Neural cell (in vitro differentiated cells): ENCODE measurements around the gene GAREM2. TPM values are rescaled to one million over a fixed set of nuclear protein-coding genes. Genes with fewer than 3 reads are reported as not detected.

ENCODE experiments used
- H2AFZ ChIP-seq: fragments of 200-600, 300-800 bp; sonication (generic), shearing (Covaris generic); 2 replicates; pipeline ENCODE4 v1.6.0; 2014; ENCODE audit warnings: low read depth, mild to moderate bottlenecking, antibody characterized with exemption, low read length, moderate library complexity
- H3F3A ChIP-seq: fragments of 200-600 bp; shearing (Covaris generic); 2 replicates; pipeline ENCODE4 v1.6.1; 2016; ENCODE audit warnings: mild to moderate bottlenecking, moderate library complexity, mixed read lengths, antibody characterized with exemption, low read length; ENCODE audit not compliant: insufficient read depth, poor library complexity, severe bottlenecking
- H3K27ac ChIP-seq: fragments of 200-600, 300-800 bp; sonication (generic), shearing (Covaris generic); 2 replicates; pipeline ENCODE4 v1.5.1; 2014; ENCODE audit warnings: mild to moderate bottlenecking, low read length, moderate library complexity
- H3K27me3 ChIP-seq: fragments of 300-800, 200-600 bp; sonication (generic), shearing (Covaris generic); 2 replicates; pipeline ENCODE4 v1.6.0; 2014; ENCODE audit warnings: mild to moderate bottlenecking, low read depth, low read length, moderate library complexity; ENCODE audit not compliant: insufficient read depth
- H3K36me3 ChIP-seq: fragments of 300-800, 200-600 bp; sonication (generic), shearing (Covaris generic); 2 replicates; pipeline ENCODE4 v1.5.1; 2014; ENCODE audit warnings: mild to moderate bottlenecking, antibody characterized with exemption, low read length, moderate library complexity; ENCODE audit not compliant: insufficient read depth
- H3K4me2 ChIP-seq: fragments of 300-800, 200-600 bp; sonication (generic), shearing (Covaris generic); 2 replicates; pipeline ENCODE4 v1.6.0; 2014; ENCODE audit warnings: mild to moderate bottlenecking, low read length
- H3K4me3 ChIP-seq: fragments of 300-800, 200-600 bp; sonication (generic), shearing (Covaris generic); 2 replicates; pipeline ENCODE4 v1.5.1; 2014; ENCODE audit warnings: mild to moderate bottlenecking, low read length, moderate library complexity
- H3K79me2 ChIP-seq: fragments of 200-600 bp; shearing (Covaris generic); replicated peaks from 2 replicates; pipeline ENCODE4 v1.6.0; 2014; ENCODE audit warnings: mild to moderate bottlenecking, low read length, moderate library complexity; ENCODE audit not compliant: insufficient read depth
- H3K9ac ChIP-seq: fragments of 300-800, 200-600 bp; sonication (generic), shearing (Covaris generic); 2 replicates; pipeline ENCODE4 v1.6.1; 2016; ENCODE audit warnings: mild to moderate bottlenecking, low read length, mixed read lengths
- H3K9me2 ChIP-seq: fragments of 200-600 bp; shearing (Covaris generic); 2 replicates; pipeline ENCODE4 v1.6.1; 2016; ENCODE audit warnings: mild to moderate bottlenecking, low read length, mixed read lengths; ENCODE audit not compliant: insufficient read depth
- H3K9me3 ChIP-seq: fragments of 200-600, 300-800 bp; sonication (generic), shearing (Covaris generic); 2 replicates; pipeline ENCODE4 v1.6.1; 2016; ENCODE audit warnings: mild to moderate bottlenecking, mixed run types, low read length, moderate library complexity, mixed read lengths
- H4K20me1 ChIP-seq: fragments of 200-600 bp; shearing (Covaris generic); 2 replicates; pipeline ENCODE4 v1.6.1; 2016; ENCODE audit warnings: mild to moderate bottlenecking, mixed run types; ENCODE audit not compliant: insufficient read depth
- EP300 ChIP-seq: fragments of 450-650 bp; conservative IDR thresholded peaks from 2 replicates; pipeline ENCODE4 v1.6.1; 2014; ENCODE audit warnings: antibody characterized with exemption, mild to moderate bottlenecking, moderate library complexity; ENCODE audit not compliant: poor library complexity, severe bottlenecking
- EZH2 ChIP-seq: fragments of 200-600, 300-800 bp; shearing (Covaris generic), sonication (generic); IDR thresholded peaks from 2 replicates; pipeline ENCODE4 v1.6.1; 2014; ENCODE audit warnings: antibody characterized with exemption, low read length, borderline replicate concordance, mild to moderate bottlenecking; ENCODE audit not compliant: insufficient read depth, poor library complexity, severe bottlenecking
- MXI1 ChIP-seq: fragments of 450-650 bp; conservative IDR thresholded peaks from 2 replicates; pipeline ENCODE4 v1.6.1; 2014; ENCODE audit warnings: antibody characterized with exemption, mild to moderate bottlenecking; ENCODE audit not compliant: poor library complexity, severe bottlenecking
- POLR2AphosphoS5 ChIP-seq: IDR thresholded peaks from 2 replicates; pipeline ENCODE4 v1.6.1; 2012
- RAD21 ChIP-seq: fragments of 450-650 bp; conservative IDR thresholded peaks from 2 replicates; pipeline ENCODE4 v1.6.1; 2014; ENCODE audit warnings: antibody characterized with exemption, mild to moderate bottlenecking, moderate library complexity
- SMC3 ChIP-seq: fragments of 450-650 bp; conservative IDR thresholded peaks from 2 replicates; pipeline ENCODE4 v1.6.1; 2014; ENCODE audit warnings: antibody characterized with exemption, mild to moderate bottlenecking, moderate library complexity; ENCODE audit not compliant: poor library complexity
- TAF1 ChIP-seq: IDR thresholded peaks from 2 replicates; pipeline ENCODE4 v1.6.1; 2012; ENCODE audit warnings: low read depth
- polyA plus RNA-seq: library from polyadenylated mRNA; depleted of rRNA; stranded (reverse); fragments of >200 nt; gene quantifications from 2 replicates; pipeline ENCODE4 v1.2.3, GENCODE V29; 2014
- TF ChIP-seq, protein P1 (sequence below): fragments of 450-650 bp; IDR thresholded peaks from 2 replicates; pipeline ENCODE4 v1.5.1; 2014; ENCODE audit warnings: antibody characterized with exemption, mild to moderate bottlenecking, moderate library complexity; ENCODE audit not compliant: poor library complexity, severe bottlenecking
- TF ChIP-seq, protein P2 (sequence below): IDR thresholded peaks from 2 replicates; pipeline ENCODE4 v1.6.1; 2012; ENCODE audit warnings: borderline replicate concordance

The GAREM2 gene
- polyA plus RNA-seq, 1 donor from 2014 or later = 3.2 TPM

DNA sequence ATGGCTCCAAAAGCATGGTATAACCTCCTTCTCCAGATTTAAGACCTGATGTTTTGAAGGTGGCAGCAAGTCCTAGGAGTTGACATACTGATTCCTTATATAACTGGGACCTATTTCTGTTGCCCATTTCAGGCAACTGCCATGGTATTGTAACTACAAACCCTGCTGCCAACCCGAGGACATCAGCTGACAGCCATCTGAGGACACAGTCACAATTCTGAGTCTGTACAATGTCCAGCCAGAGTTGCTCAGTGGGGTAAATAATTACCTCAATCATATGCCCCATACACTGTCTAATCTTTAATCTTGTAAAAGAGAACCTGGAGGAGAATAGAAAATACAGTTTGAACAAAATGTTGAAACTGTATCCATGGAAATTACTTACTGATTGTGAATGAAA is 8.7 kb upstream of the GAREM2 start:
- Histone ChIP-seq H3K27me3 (no peaks in the 10 kb centered on the region), H2AFZ (no peak overlapping the region), H3K9me3 (no peaks in the 10 kb centered on the region), H3K36me3 (no peaks in the 10 kb centered on the region), H3K79me2 (no peaks in the 10 kb centered on the region), H4K20me1 (no peaks in the 10 kb centered on the region), H3K4me2 (no peak overlapping the region), H3K9me2 (no peaks in the 10 kb centered on the region), H3K27ac (no peak overlapping the region), H3F3A (no peaks in the 10 kb centered on the region), H3K9ac (no peak overlapping the region), H3K4me3 (no peak overlapping the region)
- TF ChIP-seq, protein P1, sequence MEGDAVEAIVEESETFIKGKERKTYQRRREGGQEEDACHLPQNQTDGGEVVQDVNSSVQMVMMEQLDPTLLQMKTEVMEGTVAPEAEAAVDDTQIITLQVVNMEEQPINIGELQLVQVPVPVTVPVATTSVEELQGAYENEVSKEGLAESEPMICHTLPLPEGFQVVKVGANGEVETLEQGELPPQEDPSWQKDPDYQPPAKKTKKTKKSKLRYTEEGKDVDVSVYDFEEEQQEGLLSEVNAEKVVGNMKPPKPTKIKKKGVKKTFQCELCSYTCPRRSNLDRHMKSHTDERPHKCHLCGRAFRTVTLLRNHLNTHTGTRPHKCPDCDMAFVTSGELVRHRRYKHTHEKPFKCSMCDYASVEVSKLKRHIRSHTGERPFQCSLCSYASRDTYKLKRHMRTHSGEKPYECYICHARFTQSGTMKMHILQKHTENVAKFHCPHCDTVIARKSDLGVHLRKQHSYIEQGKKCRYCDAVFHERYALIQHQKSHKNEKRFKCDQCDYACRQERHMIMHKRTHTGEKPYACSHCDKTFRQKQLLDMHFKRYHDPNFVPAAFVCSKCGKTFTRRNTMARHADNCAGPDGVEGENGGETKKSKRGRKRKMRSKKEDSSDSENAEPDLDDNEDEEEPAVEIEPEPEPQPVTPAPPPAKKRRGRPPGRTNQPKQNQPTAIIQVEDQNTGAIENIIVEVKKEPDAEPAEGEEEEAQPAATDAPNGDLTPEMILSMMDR = no peak
- TF ChIP-seq POLR2AphosphoS5 = no peak
- no peak for TF ChIP-seq SMC3
- TF ChIP-seq TAF1 = no peak
- TF ChIP-seq RAD21 = no peak
- TF ChIP-seq MXI1 = no peak
- TF ChIP-seq EZH2 = no peak
- TF ChIP-seq EP300 = no peak
- TF ChIP-seq, protein P2, sequence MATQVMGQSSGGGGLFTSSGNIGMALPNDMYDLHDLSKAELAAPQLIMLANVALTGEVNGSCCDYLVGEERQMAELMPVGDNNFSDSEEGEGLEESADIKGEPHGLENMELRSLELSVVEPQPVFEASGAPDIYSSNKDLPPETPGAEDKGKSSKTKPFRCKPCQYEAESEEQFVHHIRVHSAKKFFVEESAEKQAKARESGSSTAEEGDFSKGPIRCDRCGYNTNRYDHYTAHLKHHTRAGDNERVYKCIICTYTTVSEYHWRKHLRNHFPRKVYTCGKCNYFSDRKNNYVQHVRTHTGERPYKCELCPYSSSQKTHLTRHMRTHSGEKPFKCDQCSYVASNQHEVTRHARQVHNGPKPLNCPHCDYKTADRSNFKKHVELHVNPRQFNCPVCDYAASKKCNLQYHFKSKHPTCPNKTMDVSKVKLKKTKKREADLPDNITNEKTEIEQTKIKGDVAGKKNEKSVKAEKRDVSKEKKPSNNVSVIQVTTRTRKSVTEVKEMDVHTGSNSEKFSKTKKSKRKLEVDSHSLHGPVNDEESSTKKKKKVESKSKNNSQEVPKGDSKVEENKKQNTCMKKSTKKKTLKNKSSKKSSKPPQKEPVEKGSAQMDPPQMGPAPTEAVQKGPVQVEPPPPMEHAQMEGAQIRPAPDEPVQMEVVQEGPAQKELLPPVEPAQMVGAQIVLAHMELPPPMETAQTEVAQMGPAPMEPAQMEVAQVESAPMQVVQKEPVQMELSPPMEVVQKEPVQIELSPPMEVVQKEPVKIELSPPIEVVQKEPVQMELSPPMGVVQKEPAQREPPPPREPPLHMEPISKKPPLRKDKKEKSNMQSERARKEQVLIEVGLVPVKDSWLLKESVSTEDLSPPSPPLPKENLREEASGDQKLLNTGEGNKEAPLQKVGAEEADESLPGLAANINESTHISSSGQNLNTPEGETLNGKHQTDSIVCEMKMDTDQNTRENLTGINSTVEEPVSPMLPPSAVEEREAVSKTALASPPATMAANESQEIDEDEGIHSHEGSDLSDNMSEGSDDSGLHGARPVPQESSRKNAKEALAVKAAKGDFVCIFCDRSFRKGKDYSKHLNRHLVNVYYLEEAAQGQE = no peak

DNA sequence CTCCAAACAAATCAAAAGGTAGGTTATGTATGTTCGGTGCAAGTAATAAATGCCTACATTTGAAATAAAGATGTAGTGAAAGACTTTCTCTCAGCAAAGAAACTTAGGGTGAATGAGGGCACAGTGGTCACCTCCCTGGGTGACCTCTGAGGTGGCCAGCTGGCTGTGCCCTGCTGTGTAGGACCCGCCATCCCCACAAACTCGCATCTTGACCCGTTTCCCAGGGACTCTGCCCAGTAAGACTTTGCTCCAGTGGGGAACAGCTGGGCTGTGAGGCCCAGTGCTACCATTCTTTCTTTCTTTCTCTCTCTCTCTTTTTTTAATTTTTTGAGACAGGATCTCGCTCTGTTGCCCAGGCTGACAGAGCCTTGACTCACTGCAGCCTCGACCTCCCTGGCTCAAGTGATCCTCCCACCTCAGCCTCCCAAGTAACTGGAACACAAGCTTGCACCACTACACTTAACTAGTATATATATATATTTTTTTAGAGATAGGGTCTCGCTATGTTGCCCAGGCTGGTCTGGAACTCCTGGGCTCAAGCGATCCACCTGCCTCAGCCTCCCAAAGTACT is 8.2 kb upstream of the GAREM2 start:
- Histone ChIP-seq H4K20me1 (no peaks in the 10 kb centered on the region), H3K4me3 (no peak overlapping the region), H3K9me3 (no peaks in the 10 kb centered on the region), H3K27me3 (no peaks in the 10 kb centered on the region), H2AFZ (no peak overlapping the region), H3F3A (no peaks in the 10 kb centered on the region), H3K79me2 (no peaks in the 10 kb centered on the region), H3K36me3 (no peaks in the 10 kb centered on the region), H3K9ac (no peak overlapping the region), H3K4me2 (no peak overlapping the region), H3K9me2 (no peaks in the 10 kb centered on the region), H3K27ac (no peak overlapping the region)
- TF ChIP-seq SMC3 (no peak), RAD21 (no peak), MXI1 (no peak), POLR2AphosphoS5 (no peak), EZH2 (no peak), TAF1 (no peak)
- TF ChIP-seq, protein P2 = no peak
- TF ChIP-seq, protein P1 = no peak
